Metanephros (tissue), 1 donor: ENCODE measurements around the gene TPRG1. TPM values are rescaled to one million over a fixed set of nuclear protein-coding genes. Genes with fewer than 3 reads are reported as not detected.

Experiments used
- total RNA-seq: library from RNA; depleted of rRNA; stranded (reverse); fragments of >200 nt; gene quantifications from one replicate; pipeline ENCODE4 v1.2.3, GENCODE V29; 2014

The TPRG1 gene, protein sequence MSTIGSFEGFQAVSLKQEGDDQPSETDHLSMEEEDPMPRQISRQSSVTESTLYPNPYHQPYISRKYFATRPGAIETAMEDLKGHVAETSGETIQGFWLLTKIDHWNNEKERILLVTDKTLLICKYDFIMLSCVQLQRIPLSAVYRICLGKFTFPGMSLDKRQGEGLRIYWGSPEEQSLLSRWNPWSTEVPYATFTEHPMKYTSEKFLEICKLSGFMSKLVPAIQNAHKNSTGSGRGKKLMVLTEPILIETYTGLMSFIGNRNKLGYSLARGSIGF
- 3.9 TPM for total RNA-seq

DNA sequence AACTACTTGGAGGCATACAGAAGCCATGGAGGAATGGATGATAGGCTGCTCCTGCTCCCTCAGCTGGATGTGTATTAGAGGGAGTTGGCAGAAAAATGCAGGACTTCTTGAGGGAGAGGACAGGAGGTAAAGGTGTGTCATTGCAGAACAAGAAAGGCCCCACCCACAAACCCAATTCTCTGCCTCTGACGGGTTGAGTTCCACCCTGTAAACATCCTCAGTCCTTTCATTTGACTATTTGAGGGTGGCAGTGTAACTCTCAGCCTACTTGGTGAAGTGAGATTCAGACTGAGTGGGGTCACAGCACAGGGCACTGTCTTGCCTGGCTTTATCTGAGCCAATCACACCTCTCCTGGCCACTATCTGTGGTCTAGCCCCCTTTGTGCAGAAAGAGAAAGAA is at the start of gene TPRG1:
Gene TPRG1, plus strand, starts transcription at position 265 of the 400 bp plus-strand sequence. CDS start 35,414 bp downstream, outside the sequence.

